ENCODE data around the gene LPP.

The LPP gene

GRCh38 chr3:188745031-188745430, 591.1 kb downstream of the LPP start:
- no peak for DNase-seq (ENCODE audit: low read depth, low spot score)

- DNase-seq (ENCODE audit: low read depth, low spot score) = no peak
Measured at GRCh38 chr3:188746291-188746783, 592.4 kb downstream of the LPP start.

- no peak for DNase-seq (ENCODE audit: low read depth, low spot score)
Measured at GRCh38 chr3:188747489-188747888, 593.5 kb downstream of the LPP start.

- DNase-seq (ENCODE audit: low read depth, low spot score) = peak; percentile 23
Measured at GRCh38 chr3:188749010-188749617, 595.2 kb downstream of the LPP start.

DNA sequence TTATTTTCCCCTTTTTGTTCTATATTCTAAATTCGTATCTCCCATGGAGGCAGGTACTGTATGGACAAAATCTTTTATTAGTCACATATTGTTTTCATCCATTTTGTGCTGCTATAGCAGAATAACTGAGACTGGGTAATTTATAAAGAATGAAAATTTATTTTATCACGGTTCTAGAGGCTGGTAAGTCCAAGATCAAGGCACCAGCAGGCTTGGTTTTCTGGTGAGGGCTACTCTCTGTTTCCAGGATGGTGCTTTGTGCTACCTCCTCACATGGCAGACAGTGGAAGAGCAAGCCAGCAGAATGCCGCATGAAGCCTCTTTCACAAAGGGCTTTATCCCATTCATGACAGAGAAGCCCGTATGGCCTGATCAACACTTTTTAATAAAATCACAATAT, 595.9 kb downstream of the LPP start:
- DNase-seq (ENCODE audit: low read depth, low spot score) = no peak

- DNase-seq (ENCODE audit: low read depth, low spot score) = no peak
Measured at GRCh38 chr3:188750617-188751016, 596.7 kb downstream of the LPP start.

GRCh38 chr3:188752850-188753249, 598.9 kb downstream of the LPP start:
- DNase-seq (ENCODE audit: low read depth, low spot score) = no peak

- DNase-seq (ENCODE audit: low read depth, low spot score) = no peak
Measured at GRCh38 chr3:188754267-188754666, 600.3 kb downstream of the LPP start.

DNA sequence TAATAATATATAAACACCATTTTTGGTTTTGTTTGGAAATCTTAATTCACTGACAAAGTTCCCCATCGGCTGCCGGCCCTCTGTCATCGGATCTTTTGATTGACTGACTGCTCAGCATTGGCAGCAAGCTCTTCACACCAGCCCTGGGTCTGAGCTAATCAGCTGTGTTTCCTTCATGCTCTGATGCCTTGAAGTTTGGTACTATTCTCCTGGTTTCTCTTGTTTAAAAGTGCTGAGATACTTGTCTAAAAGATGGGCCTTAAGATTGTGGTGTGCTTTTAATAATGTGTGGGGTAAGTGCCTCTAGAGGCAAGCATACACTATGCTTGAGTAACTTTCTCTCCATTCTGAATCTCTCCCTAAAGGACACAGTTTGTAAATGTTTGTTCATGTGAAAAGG, 602.3 kb downstream of the LPP start:
- no peak for DNase-seq (ENCODE audit: low read depth, low spot score)

DNA sequence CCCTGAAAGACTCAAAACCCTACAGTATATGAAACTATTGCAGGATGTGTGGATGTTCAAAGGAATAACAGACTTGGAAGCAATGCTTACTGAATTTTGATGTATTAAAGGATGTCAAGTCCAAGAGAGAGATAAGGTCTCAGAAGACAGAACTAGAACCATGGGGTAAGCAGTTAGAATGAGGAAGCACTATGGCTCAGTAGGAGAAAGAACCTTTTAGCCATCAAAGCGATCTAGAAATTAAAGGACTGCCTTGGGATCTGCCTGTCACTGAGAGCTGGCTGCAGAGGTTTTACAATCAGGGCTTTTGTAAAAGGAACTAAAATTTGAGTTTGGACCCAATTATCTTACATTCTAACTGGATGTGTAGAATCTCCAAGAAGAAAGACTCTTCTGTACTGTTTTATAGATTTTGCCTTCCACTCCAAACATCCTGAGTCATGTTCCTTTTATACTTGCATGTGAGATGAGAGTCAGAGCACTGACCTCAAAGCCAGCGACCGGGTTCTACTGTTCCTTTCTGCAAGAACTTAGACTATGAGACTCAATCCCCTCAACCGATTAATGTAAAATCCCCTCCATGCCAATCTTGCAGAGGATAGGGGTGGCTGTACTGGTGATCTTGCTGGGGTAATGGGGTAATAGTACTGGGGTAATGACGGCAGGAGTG, 605.5 kb downstream of the LPP start:
- no peak for DNase-seq (ENCODE audit: low read depth, low spot score)

- DNase-seq (ENCODE audit: low read depth, low spot score) = no peak
Measured at GRCh38 chr3:188760408-188760807, 606.5 kb downstream of the LPP start.

DNA sequence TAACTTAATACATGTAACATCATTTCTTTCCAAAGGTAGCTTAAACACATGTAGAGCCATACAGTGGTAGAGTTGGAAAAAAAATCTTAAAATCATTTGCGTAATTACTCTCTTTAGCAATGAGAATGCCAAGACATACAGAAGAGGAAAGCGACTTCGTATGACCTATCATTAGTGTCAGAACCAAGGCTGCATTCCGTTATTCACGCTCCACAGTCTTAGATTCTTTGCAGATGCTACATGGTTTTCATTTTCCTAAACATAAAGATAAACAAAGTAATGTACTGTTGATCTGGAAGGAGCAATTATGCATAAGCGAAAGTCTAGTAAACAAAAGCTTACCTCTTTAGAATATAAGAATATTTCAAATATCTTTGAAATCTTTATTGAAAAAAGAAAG, 607.5 kb downstream of the LPP start:
- DNase-seq (ENCODE audit: low read depth, low spot score) = no peak

DNA sequence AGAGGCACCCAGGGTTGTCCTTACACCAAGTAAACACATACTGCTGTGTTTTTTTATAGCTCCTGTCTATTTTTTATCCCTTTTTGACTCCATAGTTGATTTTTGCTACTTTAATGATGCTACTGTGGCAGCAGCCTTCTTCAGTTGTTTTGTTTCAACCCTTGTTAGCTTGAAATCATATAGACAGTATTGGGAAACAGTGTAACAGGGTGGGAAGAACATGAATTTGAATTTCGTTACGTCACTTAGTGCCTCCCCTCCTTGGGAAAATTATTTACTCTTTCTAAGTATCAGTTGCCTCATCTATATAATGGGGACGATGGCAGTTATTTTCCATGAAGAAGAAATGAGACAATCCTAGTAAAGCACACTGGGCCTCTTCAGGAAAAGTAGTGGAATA, 608.0 kb downstream of the LPP start:
- DNase-seq (ENCODE audit: low read depth, low spot score) = no peak

- DNase-seq (ENCODE audit: low read depth, low spot score) = no peak
Measured at GRCh38 chr3:188764609-188765008, 610.7 kb downstream of the LPP start.

- no peak for DNase-seq (ENCODE audit: low read depth, low spot score)
Measured at GRCh38 chr3:188769831-188770230, 615.9 kb downstream of the LPP start.

DNA sequence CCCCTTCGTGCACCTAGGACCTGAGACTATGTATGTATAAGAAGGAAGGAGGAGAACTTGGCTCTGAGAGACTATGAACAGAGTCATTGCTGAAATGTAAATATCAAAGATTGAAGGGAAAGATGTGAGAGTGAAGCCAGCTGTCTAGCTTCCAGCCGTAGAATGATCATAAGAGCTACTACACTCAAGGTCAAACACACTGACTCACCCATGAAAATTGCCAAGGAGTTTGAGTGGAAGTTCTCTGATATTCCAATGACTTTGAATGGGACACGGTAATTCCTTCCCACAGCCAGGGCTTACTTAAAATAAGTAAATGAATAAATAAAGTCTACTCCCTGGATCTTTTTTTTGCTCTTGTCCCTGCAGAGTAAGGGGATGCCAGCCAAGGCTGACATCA, 618.9 kb downstream of the LPP start:
- DNase-seq (ENCODE audit: low read depth, low spot score) = no peak

GRCh38 chr3:188775412-188775811, 621.5 kb downstream of the LPP start:
- no peak for DNase-seq (ENCODE audit: low read depth, low spot score)

DNA sequence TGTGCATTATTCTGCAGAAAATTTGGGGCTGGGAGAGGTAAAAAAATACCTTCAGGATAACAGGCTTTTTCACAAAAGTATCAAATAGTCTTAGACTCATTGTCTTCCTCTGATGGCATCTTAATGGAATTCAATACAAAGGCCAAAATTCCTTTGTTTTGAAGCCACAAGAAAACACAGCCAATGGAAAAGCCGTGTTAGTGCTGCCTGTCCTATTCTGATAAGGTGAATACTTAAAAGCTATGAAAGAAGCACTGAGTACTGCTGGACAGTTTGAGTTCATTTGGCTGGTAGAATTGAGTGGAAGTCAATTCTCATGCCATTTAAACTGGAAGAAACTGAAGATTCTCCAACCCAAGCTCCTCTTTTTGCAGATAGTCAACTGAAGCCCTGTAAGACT, 622.5 kb downstream of the LPP start:
- no peak for DNase-seq (ENCODE audit: low read depth, low spot score)

DNA sequence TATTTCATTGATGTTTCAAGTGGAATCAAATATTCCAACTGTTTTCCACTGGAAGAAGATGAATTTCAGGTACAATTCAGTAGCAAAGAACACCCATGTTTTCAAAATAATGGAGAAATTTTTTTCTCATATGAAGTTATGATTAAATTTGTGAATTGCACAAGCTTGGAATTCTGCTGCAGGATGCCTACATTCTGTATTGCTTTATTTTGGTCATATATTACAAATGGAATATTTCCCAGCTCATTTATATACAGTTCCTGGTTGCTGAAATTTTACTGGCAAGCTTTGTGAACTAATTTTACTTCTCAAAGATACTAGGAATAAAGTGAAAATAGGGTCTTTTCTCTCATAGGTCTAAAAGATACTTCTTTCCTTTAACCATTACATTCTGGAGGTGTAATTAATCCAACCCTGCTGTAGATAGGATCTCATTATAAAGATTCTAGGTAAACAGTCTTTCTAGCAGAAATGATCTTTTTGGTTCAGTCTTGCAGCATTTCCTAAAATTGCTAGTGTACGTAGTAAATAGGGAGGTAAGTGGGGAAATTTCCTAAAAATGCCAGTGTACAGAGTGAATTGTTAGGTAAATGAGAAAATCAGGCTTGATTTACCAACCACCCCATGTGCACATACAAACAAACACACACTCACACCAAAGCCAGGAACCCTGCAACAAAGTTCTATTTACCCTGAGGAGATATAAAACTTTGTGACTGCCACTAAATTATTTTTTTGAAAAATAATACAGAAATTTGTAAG, 624.3 kb downstream of the LPP start:
- DNase-seq (ENCODE audit: low read depth, low spot score) = no peak

DNA sequence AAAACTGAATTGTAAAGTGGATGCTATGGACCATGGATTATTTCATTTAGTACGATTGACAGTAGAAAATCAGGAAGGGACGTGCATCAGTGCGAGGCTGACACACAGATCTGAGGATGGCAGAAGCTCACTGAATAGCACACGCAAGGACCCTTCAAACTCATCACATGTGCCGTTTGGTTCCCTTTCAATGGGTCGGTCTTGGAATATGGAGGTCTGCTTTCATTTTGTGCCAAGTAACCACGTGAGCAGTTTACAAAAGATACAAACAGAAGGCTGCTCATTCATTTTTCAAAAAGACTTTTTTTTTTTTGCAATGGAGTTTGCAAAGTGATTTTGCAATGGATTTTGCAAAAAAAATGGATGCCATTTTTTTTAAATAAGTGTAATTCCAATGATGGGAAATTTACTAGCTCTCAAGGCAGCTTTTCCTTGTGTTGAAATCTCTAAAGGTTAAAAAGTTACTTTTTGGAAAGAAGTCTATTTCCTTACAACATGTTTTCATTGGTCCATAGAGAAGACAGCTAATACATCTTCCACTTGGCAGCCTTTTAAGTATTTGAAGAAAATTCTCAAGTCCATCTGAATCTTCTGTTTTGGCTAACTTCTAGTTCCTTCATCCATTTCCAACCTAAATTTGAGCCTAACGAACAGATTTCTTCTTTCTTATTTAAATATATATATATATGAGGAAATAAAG, 625.5 kb downstream of the LPP start:
- DNase-seq (ENCODE audit: low read depth, low spot score) = no peak

DNA sequence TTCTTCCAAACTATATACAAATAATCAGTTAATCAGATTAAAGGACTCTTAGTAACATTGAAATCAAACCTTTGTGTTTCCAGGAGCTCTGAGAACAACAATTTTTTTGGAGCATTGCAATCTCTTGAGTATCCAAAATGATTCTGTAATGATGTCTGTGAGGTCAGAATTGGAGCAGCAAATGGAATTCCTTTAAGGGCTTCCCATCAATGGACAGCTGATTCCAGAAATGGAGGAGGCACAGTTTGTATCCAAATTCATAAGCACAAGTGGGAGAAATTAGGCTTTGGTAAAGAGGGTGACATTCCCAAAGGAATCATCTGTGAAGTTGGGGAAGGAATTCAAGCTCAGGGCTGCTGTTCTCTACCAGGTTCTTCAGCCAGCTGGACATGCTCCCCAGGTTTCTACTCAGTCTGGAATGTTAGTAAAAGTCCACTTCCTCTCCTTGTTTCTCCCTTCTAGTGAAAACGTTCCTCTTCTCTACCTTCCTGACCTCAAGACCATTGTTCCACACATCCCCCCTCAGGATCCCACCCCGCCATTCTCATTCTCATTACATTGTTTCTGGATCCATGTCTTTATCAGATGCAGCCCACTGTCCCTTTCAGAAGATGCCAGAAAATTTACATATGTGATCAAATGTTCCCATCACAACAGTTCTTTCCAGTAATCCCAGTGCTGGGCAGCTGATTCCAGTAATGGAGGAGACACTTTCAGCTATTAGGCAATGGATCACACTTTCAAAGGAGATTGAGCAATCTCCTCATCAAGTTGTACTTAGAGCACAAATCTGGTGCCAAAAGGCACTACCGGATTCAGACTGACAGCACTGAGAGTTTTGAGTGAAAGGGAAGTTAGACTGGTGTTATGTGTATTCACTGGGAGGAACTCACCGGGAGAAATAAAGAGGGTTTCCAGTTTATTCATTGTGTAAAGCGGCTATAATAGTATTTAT, 626.5 kb downstream of the LPP start:
- DNase-seq (ENCODE audit: low read depth, low spot score) = no peak
